Sigmoid colon (tissue), 7 donors: ENCODE measurements around the gene CRIP2. TPM values are rescaled to one million over a fixed set of nuclear protein-coding genes. Genes with fewer than 3 reads are reported as not detected.

ENCODE experiments used
- DNase-seq: peaks from one replicate; pipeline ENCODE4 v3.0.0-alpha.2; 2019
- H3K27ac ChIP-seq, 4 donors: fragments of 200-600 bp; sonication (generic); one replicate each; pipeline ENCODE4 v1.5.1; 2016 to 2019; ENCODE audit warnings: mild to moderate bottlenecking in 1 of 4
- H3K27me3 ChIP-seq, 3 donors: fragments of 200-600 bp; sonication (generic); one replicate each; pipeline ENCODE4 v1.5.1; 2019; ENCODE audit warnings: mild to moderate bottlenecking in 1 of 3
- H3K36me3 ChIP-seq, 4 donors: fragments of 200-600 bp; sonication (generic); one replicate each; pipeline ENCODE4 v1.5.1; 2016 to 2019
- H3K4me1 ChIP-seq, 4 donors: fragments of 200-600 bp; sonication (generic); one replicate each; pipeline ENCODE4 v1.5.1; 2017 to 2019
- H3K4me3 ChIP-seq, 4 donors: fragments of 200-600 bp; sonication (generic); one replicate each; pipeline ENCODE4 v1.5.1; 2017 to 2019; ENCODE audit warnings: mild to moderate bottlenecking in 2 of 4, moderate library complexity in 1 of 4
- H3K9me3 ChIP-seq, 4 donors: fragments of 200-600 bp in 3 of 4; sonication (generic) in 3 of 4; one replicate each; pipeline versions ENCODE4 v1.5.1 to v1.6.1; 2013 to 2019
- CTCF ChIP-seq, 4 experiments: fragments of 450-650 bp in 3 of 4; fragments of 200-600 bp in 1 of 4; IDR thresholded peaks; one replicate each; pipeline ENCODE4 v1.5.1; 2016 to 2019; ENCODE audit warnings: antibody characterized with exemption in 4 of 4, mild to moderate bottlenecking in 3 of 4, moderate library complexity in 2 of 4
- EP300 ChIP-seq, 4 donors: sonication (generic); formaldehyde crosslinking; IDR thresholded peaks; one replicate each; pipeline ENCODE4 v1.6.1; 2017; ENCODE audit warnings: antibody characterized with exemption in 4 of 4
- POLR2A ChIP-seq, 2 donors: fragments of 450-650 bp; IDR thresholded peaks; one replicate each; pipeline ENCODE4 v1.6.1; 2016; ENCODE audit warnings: antibody characterized with exemption in 2 of 2, mild to moderate bottlenecking in 2 of 2, moderate library complexity in 2 of 2
- POLR2AphosphoS5 ChIP-seq, 4 donors: sonication (generic); formaldehyde crosslinking; IDR thresholded peaks; one replicate each; pipeline ENCODE4 v1.6.1; 2017; ENCODE audit warnings: antibody characterized with exemption in 4 of 4
- whole genome bisulfite sequencing, 2 donors: extraction: QIAGEN DNeasy Blood & Tissue Kit; methylation state at CpG; one replicate each; pipeline ENCODE4 v1.1.7; 2013; 5-methylcytosine and 5-hydroxymethylcytosine counted together
- intact Hi-C: fragments of 100-400 bp; cut with DNase I; formaldehyde crosslinking; loops from one replicate; pipeline ENCODE4 v1.15.1; 2023
- polyA plus RNA-seq, 3 donors: library from polyadenylated mRNA; stranded (reverse); fragments of 200-250 nt; gene quantifications; one replicate each; pipeline ENCODE4 v1.2.3, GENCODE V29; 2013
- total RNA-seq, 4 donors: library from RNA; depleted of rRNA; stranded (reverse); fragments of >200 nt; gene quantifications; one replicate each; pipeline ENCODE4 v1.1.0, GENCODE V29; 2016
- donor health status: healthy with polysubstance abuse.
- donor health status: Bipolar disorder and iron deficiency.
- donor health status: healthy.

CRIP2 gene
- total and polyA plus RNA-seq, 7 donors = 13.6 to 79.5 (median 50.0) TPM

GRCh38 chr14:105442125-105442524 lies 32.5 kb upstream of the CRIP2 start:
- WGBS, 2 donors = 81 to 82% methylated on average over 17 of the region's 17 CpGs
- peaks cover 0 to 25% (median 4%) of the 10 kb centered on the region in 4 donors for H3K36me3 ChIP-seq
- H3K4me1 ChIP-seq = peaks cover 0 to 8% (median 3%) of the 10 kb centered on the region in 4 donors
- H3K4me3 ChIP-seq = no peak overlapping the region
- DNase-seq = no peak
- no peak for TF ChIP-seq EP300 (IDR thresholded peaks at IDR 0.05)
- TF ChIP-seq POLR2A (IDR thresholded peaks at IDR 0.05) = no peak
- TF ChIP-seq CTCF (IDR thresholded peaks at IDR 0.05) = no peak
- no peak for TF ChIP-seq POLR2AphosphoS5 (IDR thresholded peaks at IDR 0.05)
- H3K27ac ChIP-seq = no peak overlapping the region
- intact Hi-C loops = no loop called here
- no peaks in the 10 kb centered on the region for H3K27me3 ChIP-seq
- H3K9me3 ChIP-seq = no peaks in the 10 kb centered on the region

GRCh38 chr14:105442834-105443233 lies 31.8 kb upstream of the CRIP2 start:
- DNase-seq = no peak
- Histone ChIP-seq H3K27me3 (no peaks in the 10 kb centered on the region), H3K9me3 (no peaks in the 10 kb centered on the region), H3K27ac (no peak overlapping the region), H3K36me3 (peaks cover 0 to 25% (median 4%) of the 10 kb centered on the region in 4 donors), H3K4me1 (peaks cover 0 to 8% (median under 1%) of the 10 kb centered on the region in 4 donors), H3K4me3 (no peak overlapping the region)
- intact Hi-C loops = no loop called here
- WGBS, 2 donors = 88 to 89% methylated on average over 12 of the region's 12 CpGs
- TF ChIP-seq POLR2AphosphoS5 (IDR thresholded peaks at IDR 0.05) (no peak), EP300 (IDR thresholded peaks at IDR 0.05) (no peak), POLR2A (IDR thresholded peaks at IDR 0.05) (no peak), CTCF (IDR thresholded peaks at IDR 0.05) (no peak)

GRCh38 chr14:105444859-105445258 lies 29.8 kb upstream of the CRIP2 start:
- intact Hi-C loops = loop anchor here (5.0 kb wide), 1 partner anchor 82 kb away; the partner anchor contains the start of gene TMEM121
- WGBS, 2 donors = 88 to 90% methylated on average over 17 of the region's 17 CpGs
- Histone ChIP-seq H3K9me3 (no peaks in the 10 kb centered on the region), H3K27me3 (no peaks in the 10 kb centered on the region), H3K36me3 (peaks cover 0 to 22% (median under 1%) of the 10 kb centered on the region in 4 donors), H3K4me1 (peaks cover 0 to 16% (median 12%) of the 10 kb centered on the region in 4 donors), H3K27ac (no peak overlapping the region), H3K4me3 (no peak overlapping the region)
- TF ChIP-seq POLR2A (IDR thresholded peaks at IDR 0.05) = no peak
- TF ChIP-seq EP300 (IDR thresholded peaks at IDR 0.05) = no peak
- no peak for TF ChIP-seq CTCF (IDR thresholded peaks at IDR 0.05)
- no peak for TF ChIP-seq POLR2AphosphoS5 (IDR thresholded peaks at IDR 0.05)
- DNase-seq = no peak

GRCh38 chr14:105445290-105445689 lies 29.3 kb upstream of the CRIP2 start:
- Histone ChIP-seq H3K27ac (no peak overlapping the region), H3K27me3 (no peaks in the 10 kb centered on the region), H3K4me1 (peaks cover 0 to 16% (median 12%) of the 10 kb centered on the region in 4 donors), H3K4me3 (no peak overlapping the region), H3K9me3 (no peaks in the 10 kb centered on the region), H3K36me3 (peaks cover 4 to 22% (median 5%) of the 10 kb centered on the region in 4 donors)
- WGBS, 2 donors = 90 to 91% methylated on average over 24 of the region's 24 CpGs
- intact Hi-C loops = loop anchor here (5.0 kb wide), 1 partner anchor 82 kb away; the partner anchor contains the start of gene TMEM121
- no peak for DNase-seq
- no peak for TF ChIP-seq POLR2A (IDR thresholded peaks at IDR 0.05)
- no peak for TF ChIP-seq EP300 (IDR thresholded peaks at IDR 0.05)
- no peak for TF ChIP-seq CTCF (IDR thresholded peaks at IDR 0.05)
- no peak for TF ChIP-seq POLR2AphosphoS5 (IDR thresholded peaks at IDR 0.05)
